GM19438 (cell line): ENCODE results near the gene EIF4ENIF1.
"Not testable (repeated sequence)": the region's sequence is repeated elsewhere in the genome, so short reads cannot be mapped to it uniquely, and the experiment has no call there.

Experiments used
- ATAC-seq: cut with Tn5 transposase; IDR thresholded peaks from one replicate; pipeline ENCODE4 v1.9.1; 2021; ENCODE audit warnings: low read depth; ENCODE audit not compliant: unreplicated experiment

Gene EIF4ENIF1

DNA sequence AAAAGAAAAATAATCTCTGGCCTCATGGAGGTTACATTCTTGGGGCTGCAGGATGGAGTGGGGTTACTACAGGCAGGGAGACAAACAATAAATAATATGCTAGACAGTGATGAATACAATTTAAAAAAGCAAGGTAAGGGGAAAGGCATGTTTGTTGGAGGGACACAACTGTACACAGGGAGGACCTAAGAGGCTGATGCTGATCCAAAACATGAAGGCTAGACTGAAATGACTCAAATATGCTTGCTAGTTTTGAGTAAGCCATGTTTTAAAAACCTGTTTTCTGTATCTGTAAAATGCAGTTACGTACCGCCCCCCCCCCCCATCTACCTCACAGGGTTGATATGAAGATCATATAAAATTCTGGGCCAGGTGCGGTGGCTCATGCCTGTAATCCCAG lies 44.0 kb downstream of the EIF4ENIF1 start:
- no peak for ATAC-seq

DNA sequence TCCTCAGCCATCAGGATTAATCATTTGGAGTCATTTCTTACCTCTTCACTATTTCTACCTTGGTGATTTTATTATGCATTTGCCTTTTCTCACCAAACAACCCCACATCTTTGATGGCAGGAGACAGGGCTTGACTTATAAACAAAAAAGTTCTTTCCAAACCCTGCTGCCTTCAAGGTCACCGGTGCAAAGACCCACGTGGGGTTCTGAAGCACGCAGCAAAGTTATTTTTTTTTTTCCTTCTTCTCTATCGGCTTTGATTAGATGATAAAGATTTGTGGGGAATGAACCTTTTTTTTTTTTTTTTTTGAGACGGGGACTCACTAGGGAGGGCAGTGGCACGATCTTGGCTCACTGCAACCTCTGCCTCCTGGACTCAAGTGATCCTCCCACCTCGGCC lies 46.1 kb downstream of the EIF4ENIF1 start:
- no peak for ATAC-seq

DNA sequence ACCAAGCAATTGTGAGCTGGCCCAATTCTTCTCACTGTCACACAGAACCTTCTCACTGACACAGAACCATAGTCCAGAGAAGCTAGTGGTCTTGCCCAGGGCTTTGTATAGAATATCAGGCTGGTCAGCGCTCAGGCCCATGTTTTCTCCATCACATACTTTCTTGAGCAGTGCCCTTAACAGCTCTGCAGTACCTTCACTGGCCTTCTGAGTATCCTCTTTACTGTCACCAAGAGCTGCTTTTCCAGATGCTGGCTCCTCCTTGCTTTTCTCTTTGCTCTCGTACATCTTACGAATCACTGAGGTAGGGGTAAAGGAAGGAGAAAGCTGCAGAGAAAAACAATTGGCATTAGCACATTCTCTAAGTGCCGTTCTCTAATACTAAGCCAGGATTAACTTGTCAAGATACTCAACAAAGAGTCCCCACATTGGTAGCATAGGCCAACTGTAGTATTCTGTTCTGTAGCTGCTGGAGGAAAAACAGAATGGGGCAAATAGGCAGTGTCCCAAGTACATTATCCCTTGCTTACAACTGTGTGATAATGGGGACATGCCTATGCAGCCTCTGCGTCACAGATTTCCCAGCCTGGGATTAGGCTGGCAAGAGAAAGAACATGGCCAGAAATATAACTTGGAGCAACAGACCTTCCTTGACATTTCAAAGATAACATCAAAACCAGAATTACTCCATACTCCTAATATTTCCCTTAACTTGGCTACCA lies 46.7 kb downstream of the EIF4ENIF1 start:
- no peak for ATAC-seq

GRCh38 chr22:31441652-31442051 lies 48.0 kb downstream of the EIF4ENIF1 start:
- ATAC-seq = no peak

GRCh38 chr22:31440681-31441080 lies 49.0 kb downstream of the EIF4ENIF1 start:
- ATAC-seq = no peak

- no peak for ATAC-seq
Measured at GRCh38 chr22:31439808-31440207, 49.8 kb downstream of the EIF4ENIF1 start.

DNA sequence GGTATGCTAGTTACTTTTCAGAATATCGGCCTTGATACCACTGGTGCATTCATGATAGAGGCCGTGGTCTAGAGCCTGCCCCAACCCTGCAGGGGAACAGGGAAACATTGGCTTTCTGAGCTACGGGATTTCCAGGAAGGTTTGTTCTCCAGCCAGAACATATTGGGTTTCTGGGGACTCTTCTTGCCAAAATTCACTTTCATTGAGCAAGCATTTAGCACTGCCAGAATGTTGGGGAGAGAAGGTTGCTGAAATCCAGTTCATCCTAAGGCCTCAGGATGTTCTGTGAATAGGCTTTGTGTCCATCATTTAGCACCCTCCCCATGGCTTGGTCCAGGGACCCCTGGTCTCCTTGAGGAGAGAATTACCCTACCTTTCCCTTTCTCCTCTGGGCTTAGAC lies 53.5 kb downstream of the EIF4ENIF1 start:
- ATAC-seq = no peak

GRCh38 chr22:31431950-31432349 lies 57.7 kb downstream of the EIF4ENIF1 start:
- no peak for ATAC-seq

DNA sequence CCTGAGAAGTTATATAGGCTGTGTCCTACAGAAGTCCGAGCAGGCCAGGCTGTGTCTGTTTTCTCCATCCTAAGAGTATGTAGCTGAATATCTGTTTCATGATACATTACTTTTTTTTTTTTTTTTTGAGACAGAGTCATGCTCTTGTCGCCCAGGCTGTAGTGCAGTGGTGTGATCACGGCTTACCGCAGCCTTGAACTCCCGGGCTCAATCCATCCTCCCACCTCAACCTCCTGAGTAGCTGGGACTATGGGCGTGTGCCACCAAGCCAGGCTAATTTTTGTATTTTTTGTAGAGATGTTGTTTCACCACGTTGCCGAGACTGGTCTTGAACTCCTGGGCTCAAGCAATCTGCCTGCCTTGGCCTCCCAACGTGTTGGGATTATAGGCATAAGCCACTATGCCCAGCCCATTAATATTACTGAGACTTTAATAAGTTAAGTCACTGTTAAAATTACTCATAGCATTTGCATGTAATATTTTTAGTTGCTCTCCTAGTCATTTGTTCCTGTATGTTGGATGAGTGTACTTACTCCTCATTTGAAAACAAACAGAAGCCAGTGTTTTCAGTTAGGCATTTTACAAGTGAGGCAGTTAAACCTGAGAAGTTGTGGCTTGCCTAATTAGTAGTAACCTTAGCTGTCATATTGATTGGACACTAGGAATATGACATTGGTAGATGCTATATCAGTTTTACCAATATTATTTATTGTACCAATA lies 64.2 kb downstream of the EIF4ENIF1 start:
- ATAC-seq = no peak

DNA sequence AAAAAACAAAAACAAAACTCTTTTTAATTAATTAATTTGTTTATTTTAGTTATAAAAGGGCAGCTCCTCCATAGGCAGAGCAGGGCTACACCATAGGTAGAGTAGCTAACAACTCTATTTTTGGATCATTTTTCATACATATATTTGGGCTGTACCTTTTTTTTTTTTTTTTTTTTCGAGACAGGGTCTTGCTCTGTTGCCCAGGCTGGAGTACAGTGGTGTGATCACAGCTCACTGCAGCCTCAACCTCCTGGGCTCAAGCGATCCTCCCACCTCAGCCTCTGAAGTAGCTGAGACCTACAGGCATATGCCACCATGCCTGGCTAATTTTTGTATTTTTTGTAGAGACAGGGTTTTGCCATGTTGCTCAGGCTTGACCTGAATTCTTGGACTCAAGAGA lies 87.3 kb downstream of the EIF4ENIF1 start:
- not testable (repeated sequence) for ATAC-seq

DNA sequence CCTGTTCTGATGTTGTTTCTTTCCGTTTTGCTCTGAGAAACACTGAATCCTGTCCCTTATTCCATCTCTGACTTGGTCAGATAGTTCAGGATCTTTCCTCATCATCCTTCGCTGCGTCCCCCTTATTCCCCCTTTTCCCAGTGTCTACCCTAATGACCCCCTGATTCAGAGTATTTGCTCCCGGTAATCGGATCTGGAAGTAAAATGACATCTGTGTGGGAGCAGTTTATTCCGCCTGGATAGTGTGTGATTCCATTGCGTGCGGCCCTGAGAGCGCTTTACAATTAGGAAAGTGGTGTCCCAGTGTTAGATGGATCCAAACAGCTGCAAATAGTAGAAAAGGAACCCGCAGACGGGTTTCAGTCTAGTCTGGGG lies 89.6 kb downstream of the EIF4ENIF1 start:
- no peak for ATAC-seq

DNA sequence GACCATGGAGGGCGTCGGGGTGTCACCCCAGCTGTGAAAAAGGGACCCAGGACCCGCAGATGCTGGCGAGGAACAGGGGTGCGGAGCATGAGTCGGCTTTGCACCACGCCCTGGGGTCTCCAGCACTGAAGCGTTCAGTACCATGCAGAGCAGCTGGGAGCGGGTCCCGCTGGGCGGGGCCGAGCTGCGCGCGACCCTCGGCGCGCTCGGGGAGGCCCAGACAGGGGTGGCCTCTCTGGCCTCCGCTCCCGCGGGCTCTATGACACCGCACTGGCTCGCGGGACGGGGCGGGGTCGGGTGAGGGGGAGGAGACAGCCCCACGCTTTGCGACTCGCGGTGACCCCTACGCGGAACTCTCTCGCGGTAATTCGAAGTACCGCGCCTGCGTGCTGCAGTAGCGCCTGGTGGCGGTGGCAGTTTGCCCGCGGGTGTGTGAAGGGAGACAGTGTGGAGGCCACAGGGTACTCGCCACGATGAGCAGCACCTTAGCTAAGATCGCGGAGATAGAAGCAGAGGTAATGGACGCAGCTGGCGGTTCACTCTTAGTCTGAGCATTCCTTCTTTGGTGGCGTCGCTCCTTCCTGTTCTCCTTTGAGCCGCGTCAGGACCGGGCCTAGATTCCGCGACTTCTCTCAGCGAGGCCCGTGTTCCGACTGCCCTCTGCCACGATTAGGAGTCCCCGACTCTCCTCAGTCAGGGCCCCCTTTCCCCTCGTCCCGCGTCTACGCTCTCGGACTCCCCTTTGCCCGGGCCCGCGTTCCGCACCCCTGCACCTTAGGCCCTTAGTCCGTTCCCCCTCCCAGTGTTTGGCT lies 90.2 kb downstream of the EIF4ENIF1 start, which contains the start of gene DRG1:
Gene DRG1 (plus strand): TSS at position 394 of the 812 bp plus-strand sequence. CDS start 80 bp downstream, at position 474.
- peak; percentile 97 for ATAC-seq

- no peak for ATAC-seq
Measured at GRCh38 chr22:31398231-31398630, 91.4 kb downstream of the EIF4ENIF1 start.

- no peak for ATAC-seq
Measured at GRCh38 chr22:31394326-31394725, 95.3 kb downstream of the EIF4ENIF1 start.

- ATAC-seq = no peak
Measured at GRCh38 chr22:31393893-31394292, 95.7 kb downstream of the EIF4ENIF1 start.
